22Rv1 (cell line): Measurements from ENCODE around the gene TRNAU1AP.
A peak's percentile ranks its signal among the peaks of the same experiment; 100 is the strongest.

ENCODE experiments used
- H3K27ac ChIP-seq: fragments of 450-650 bp; 2 replicates; pipeline ENCODE4 v1.5.1; 2017
- CTCF ChIP-seq: fragments of 450-650 bp; IDR thresholded peaks from 2 replicates; pipeline ENCODE4 v1.5.1; 2017; ENCODE audit warnings: mild to moderate bottlenecking
- ZFX ChIP-seq: fragments of 450-650 bp; IDR thresholded peaks from 2 replicates; pipeline ENCODE4 v1.6.1; 2017; ENCODE audit warnings: antibody characterized with exemption, borderline replicate concordance

TRNAU1AP gene

DNA sequence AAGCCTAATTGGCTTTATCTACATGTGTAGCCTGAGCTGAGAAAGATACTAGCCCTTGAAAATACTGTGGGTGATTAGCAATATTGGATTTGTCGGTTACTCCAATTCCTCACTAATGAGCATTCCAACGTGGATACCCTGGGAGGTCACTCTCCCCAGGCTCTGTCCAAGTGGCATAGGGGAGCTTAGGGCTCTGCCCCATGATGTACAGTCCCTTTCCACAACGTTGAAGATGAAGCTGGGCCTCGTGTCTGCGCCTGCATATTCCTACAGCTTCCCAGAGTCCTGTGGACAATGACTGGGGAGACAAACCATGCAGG lies 44.5 kb upstream of the TRNAU1AP start:
- no peak for TF ChIP-seq CTCF
- no peak for TF ChIP-seq ZFX
- H3K27ac ChIP-seq: peak overlapping the region; percentile 95

- H3K27ac ChIP-seq: peak overlapping the region; percentile 95
- no peak for TF ChIP-seq ZFX
- no peak for TF ChIP-seq CTCF
Observed at GRCh38 chr1:28509705-28510272, 43.1 kb upstream of the TRNAU1AP start.

GRCh38 chr1:28510273-28510969 lies 42.5 kb upstream of the TRNAU1AP start:
- H3K27ac ChIP-seq: peak overlapping the region; percentile 95
- no peak for TF ChIP-seq CTCF
- no peak for TF ChIP-seq ZFX

DNA sequence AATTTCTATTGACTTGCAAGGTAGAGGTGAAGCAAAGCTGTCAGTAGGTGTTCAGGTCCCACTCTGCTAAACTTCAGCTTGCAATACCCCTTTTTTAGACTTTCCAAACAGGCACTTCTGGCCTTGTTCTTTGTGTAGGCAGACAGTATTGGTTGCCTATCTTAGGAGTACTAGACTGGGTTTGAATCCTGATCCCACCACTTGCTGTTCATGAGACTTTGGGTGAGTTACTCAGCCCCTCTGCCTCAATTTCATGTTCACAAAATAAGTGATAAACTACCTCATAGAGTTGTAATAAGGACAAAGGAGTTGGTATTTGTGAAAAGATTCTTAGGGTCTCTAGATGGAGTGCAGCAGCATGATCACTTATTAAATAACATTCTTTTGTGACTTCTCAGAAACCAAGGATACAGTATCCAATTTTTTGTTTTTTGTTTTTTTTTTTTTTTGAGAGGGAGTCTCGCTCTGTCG lies 41.9 kb upstream of the TRNAU1AP start:
- TF ChIP-seq ZFX: no peak
- TF ChIP-seq CTCF: no peak
- peak overlapping the region; percentile 95 for H3K27ac ChIP-seq

DNA sequence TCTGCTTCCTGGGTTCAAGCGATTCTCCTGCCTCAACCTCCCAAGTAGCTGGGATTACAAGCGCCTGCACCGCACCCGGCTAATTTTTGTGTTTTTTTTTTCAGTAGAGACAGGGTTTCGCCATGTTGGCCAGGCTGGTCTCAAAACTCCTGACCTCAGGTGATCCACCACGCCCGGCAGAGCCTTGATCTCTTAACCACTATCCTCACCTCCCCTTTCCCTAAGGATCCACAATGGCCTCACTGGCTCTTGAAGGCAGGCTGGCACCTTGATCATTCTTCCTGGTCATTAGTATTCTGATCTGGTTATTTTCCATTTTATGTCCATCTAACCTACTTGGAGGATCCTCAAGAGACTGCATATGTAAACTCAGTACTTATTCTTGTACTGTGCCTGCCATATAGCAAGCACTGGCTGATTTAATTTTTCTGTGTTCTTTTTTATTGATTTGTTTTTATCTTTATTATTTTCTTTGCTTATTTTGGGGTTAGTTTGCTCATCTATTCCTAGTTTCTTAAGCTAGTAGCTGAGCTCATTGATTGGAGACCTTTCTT lies 40.8 kb upstream of the TRNAU1AP start:
- H3K27ac ChIP-seq: peak overlapping the region; percentile 95

GRCh38 chr1:28514445-28514933 lies 38.4 kb upstream of the TRNAU1AP start:
- H3K27ac ChIP-seq: peak overlapping the region; percentile 95

More for the DNA sequence above, 40.8 kb upstream of the TRNAU1AP start:
- TF ChIP-seq ZFX (no peak), CTCF (no peak)

- TF ChIP-seq ZFX (no peak), CTCF (no peak)
- peak overlapping the region; percentile 95 for H3K27ac ChIP-seq
Observed at GRCh38 chr1:28516518-28516956, 36.3 kb upstream of the TRNAU1AP start.

DNA sequence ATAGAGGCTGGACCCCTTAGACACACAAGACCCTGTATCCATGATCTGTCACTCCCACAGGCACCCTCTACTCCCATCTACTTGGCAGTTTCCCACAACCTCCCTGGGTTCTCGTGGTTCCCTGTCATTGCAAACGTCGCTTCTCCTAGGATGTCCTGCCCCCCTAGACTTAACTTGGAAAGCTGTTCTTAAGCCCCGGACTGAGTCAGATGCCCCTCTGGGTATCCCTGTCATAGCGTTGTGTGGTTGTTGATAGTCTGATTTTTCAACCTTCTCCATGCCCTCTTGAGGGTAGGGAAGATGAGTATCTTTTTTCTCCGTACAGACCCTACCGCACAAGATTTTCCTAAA lies 35.3 kb upstream of the TRNAU1AP start:
- TF ChIP-seq CTCF (no peak), ZFX (no peak)
- H3K27ac ChIP-seq: peak overlapping the region; percentile 95
